Measurements from ENCODE around the gene MMD. TPM values are rescaled to one million over a fixed set of nuclear protein-coding genes. Genes with fewer than 3 reads are reported as not detected.

Gene MMD
- total and polyA plus RNA-seq, 2 of the 13 experiments (the other 11 are each of a cell fraction or from before 2014, with no cell fraction given) = 121 to 225 TPM

- TF ChIP-seq RXRB (CRISPR knock-in tag; IDR thresholded peaks at IDR 0.05; ENCODE audit: borderline replicate concordance) (peak; percentile 89), ZNF101 (CRISPR knock-in tag; IDR thresholded peaks at IDR 0.05; ENCODE audit: borderline replicate concordance, low read depth) (no peak), ZFP36 (IDR thresholded peaks at IDR 0.05; ENCODE audit: borderline replicate concordance, low read depth, low read length, partially characterized antibody) (no peak), ZNF761 (CRISPR knock-in tag; conservative IDR thresholded peaks at IDR 0.05) (no peak), ZNF44 (CRISPR knock-in tag; IDR thresholded peaks at IDR 0.05) (no peak), KLF16 (CRISPR knock-in tag; IDR thresholded peaks at IDR 0.05) (peak in 1 of 2 experiments; percentile 60; a peak in 1 of 4 replicates), KLF13 (CRISPR knock-in tag; IDR thresholded peaks at IDR 0.05) (no peak), ZBTB44 (CRISPR knock-in tag; IDR thresholded peaks at IDR 0.05) (0 out of 2 replicates have a peak, but pooled peaks have one; percentile 53), SP1 (IDR thresholded peaks at IDR 0.05) (no peak), SP1 (CRISPR knock-in tag; IDR thresholded peaks at IDR 0.05) (no peak), ISX (CRISPR knock-in tag; conservative IDR thresholded peaks at IDR 0.05) (no peak), CBX5 (CRISPR knock-in tag; IDR thresholded peaks at IDR 0.05; ENCODE audit: borderline replicate concordance) (0 out of 2 replicates have a peak, but pooled peaks have one; percentile 63), AGO1 (IDR thresholded peaks at IDR 0.05; ENCODE audit: low read depth, low read length, poor library complexity, severe bottlenecking) (no peak), NR2F6 (IDR thresholded peaks at IDR 0.05) (peak; percentile 63), NR2F6 (CRISPR knock-in tag; IDR thresholded peaks at IDR 0.05) (peak; percentile 84), DMAP1 (CRISPR knock-in tag; IDR thresholded peaks at IDR 0.05) (peak; percentile 73), PPARG (CRISPR knock-in tag; conservative IDR thresholded peaks at IDR 0.05) (peak; percentile 40; the same call in 1 of the 2 replicates), ZNF749 (CRISPR knock-in tag; IDR thresholded peaks at IDR 0.05; ENCODE audit: borderline replicate concordance) (no peak), RARA (CRISPR knock-in tag; IDR thresholded peaks at IDR 0.05) (peak; percentile 97), HMGXB3 (CRISPR knock-in tag; IDR thresholded peaks at IDR 0.05; ENCODE audit: borderline replicate concordance) (peak; percentile 67; the same call in 1 of the 2 replicates), HOXA5 (CRISPR knock-in tag; IDR thresholded peaks at IDR 0.05) (no peak), ZNF567 (CRISPR knock-in tag; IDR thresholded peaks at IDR 0.05; ENCODE audit: borderline replicate concordance) (no peak), THYN1 (CRISPR knock-in tag; IDR thresholded peaks at IDR 0.05; ENCODE audit: borderline replicate concordance, low read depth) (peak; percentile 71; the same call in 1 of the 2 replicates), ZNF260 (CRISPR knock-in tag; IDR thresholded peaks at IDR 0.05; ENCODE audit: borderline replicate concordance, low read depth) (no peak), XRCC5 (optimal IDR thresholded peaks at IDR 0.05; ENCODE audit: low read length) (no peak), PAX8 (CRISPR knock-in tag; IDR thresholded peaks at IDR 0.05; ENCODE audit: borderline replicate concordance) (no peak), CHD2 (IDR thresholded peaks at IDR 0.05; ENCODE audit: low read depth, low read length) (no peak)
These were observed 30.6 kb upstream of the MMD start (continued) for GRCh38 chr17:55452139-55452790.
